Mammary epithelial cell (primary cell): Measurements from ENCODE around the gene ANKZF1.

Experiments used
- CTCF ChIP-seq, 2 donors: IDR thresholded peaks in 1 of 2; conservative IDR thresholded peaks in 1 of 2; 2 replicates each; pipeline ENCODE4 v1.5.1; 2011 to 2012; ENCODE audit warnings: inconsistent platforms in 2 of 2, low read length in 2 of 2, mild to moderate bottlenecking in 2 of 2, control low read depth in 1 of 2, low read depth in 1 of 2; ENCODE audit not compliant: insufficient read depth in 1 of 2; ENCODE audit errors: extremely low read depth in 1 of 2
- EZH2 ChIP-seq: IDR thresholded peaks from 2 replicates; pipeline ENCODE4 v1.6.1; 2012; ENCODE audit warnings: low read length, inconsistent platforms, borderline replicate concordance

GRCh38 chr2:219218217-219218731 lies 11.3 kb upstream of the ANKZF1 start:
- TF ChIP-seq CTCF (conservative IDR thresholded peaks at IDR 0.05 in 1 of 2, IDR thresholded peaks at IDR 0.05 in 1 of 2; ENCODE audit: extremely low read depth in 1 of 2, insufficient read depth in 1 of 2, low read depth in 1 of 2, low read length in 2 of 2) (no peak), EZH2 (no peak)
